ENCODE data around the gene ARVCF.

The ARVCF gene

GRCh38 chr22:19984851-19985811 is 31.5 kb downstream of the ARVCF start:
- no peak for DNase-seq

- no peak for DNase-seq
Observed at GRCh38 chr22:19984201-19984753, 32.3 kb downstream of the ARVCF start.

DNA sequence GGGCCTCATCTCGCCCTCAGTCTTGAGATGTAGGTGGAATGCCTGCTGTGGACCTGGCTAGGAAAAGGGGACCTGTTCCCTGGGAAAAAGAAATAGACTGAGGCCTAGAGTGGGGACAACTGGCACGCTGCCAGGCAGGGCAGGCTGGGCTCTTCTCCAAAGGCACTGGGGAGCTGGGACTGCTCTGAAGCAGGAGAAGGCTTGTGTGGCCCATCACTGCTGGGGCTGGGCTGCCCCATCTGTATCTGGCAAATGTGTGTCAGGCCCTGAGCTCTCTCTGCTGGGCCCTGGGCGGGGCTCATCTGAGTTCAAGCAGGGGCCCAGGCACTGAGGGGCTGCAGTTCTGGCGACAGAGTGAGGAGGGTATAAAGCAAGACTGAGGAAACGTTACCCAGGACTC is 32.9 kb downstream of the ARVCF start:
- no peak for DNase-seq

DNA sequence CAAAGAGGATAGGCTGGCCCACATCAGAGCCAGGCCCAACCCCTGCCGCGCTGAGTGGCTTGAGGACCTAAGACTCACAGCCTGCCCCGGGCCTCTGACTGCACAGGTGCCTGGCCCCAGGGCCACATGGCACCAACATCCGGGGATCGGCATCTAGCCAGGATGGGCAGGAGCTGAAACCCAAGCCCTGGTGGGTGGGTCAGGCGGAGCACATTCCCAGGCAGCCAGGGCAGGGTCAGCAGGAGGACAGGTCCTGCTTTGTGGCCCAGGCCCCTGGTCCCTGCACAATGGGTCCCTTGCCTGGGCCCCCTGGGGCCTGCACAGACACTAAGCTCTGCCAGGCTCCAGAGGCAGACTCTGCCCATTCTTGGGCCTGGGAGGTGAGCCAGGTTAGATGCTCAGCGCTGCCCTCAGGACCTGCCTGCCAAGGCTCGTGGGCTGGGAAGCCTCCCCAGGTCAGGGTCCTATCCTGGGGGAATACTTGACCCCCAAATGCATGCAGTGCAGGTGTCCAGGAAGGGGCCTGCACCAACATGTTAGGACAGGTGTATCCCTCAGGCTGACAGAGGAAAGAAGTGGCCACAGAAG is 33.5 kb downstream of the ARVCF start:
- no peak for DNase-seq

- DNase-seq: no peak
Observed at GRCh38 chr22:19981961-19982920, 34.4 kb downstream of the ARVCF start.

GRCh38 chr22:19981171-19981960 is 35.3 kb downstream of the ARVCF start:
- DNase-seq: no peak

GRCh38 chr22:19980766-19981165 is 35.9 kb downstream of the ARVCF start:
- no peak for DNase-seq

- no peak for DNase-seq
Observed at GRCh38 chr22:19979712-19980493, 36.7 kb downstream of the ARVCF start.

DNA sequence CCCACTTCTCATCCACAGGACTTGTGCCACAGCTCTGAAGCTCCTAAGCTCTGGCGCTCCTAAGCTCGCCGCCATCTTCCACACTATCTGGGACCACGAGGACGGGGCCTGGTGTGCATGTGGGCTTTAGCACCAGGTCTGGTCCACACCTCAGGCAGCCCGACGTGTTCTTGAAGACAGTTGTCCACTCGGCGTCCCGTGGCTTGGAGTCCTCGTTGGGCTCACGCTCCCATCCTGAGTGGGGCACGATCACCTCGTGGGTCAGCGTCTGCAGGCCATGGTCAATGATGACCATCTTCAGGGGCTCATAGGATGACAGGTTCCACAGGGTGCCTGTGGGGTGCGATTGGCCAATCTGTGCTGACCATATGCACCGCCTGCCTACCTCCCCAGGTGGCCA is 37.9 kb downstream of the ARVCF start:
- no peak for DNase-seq

DNA sequence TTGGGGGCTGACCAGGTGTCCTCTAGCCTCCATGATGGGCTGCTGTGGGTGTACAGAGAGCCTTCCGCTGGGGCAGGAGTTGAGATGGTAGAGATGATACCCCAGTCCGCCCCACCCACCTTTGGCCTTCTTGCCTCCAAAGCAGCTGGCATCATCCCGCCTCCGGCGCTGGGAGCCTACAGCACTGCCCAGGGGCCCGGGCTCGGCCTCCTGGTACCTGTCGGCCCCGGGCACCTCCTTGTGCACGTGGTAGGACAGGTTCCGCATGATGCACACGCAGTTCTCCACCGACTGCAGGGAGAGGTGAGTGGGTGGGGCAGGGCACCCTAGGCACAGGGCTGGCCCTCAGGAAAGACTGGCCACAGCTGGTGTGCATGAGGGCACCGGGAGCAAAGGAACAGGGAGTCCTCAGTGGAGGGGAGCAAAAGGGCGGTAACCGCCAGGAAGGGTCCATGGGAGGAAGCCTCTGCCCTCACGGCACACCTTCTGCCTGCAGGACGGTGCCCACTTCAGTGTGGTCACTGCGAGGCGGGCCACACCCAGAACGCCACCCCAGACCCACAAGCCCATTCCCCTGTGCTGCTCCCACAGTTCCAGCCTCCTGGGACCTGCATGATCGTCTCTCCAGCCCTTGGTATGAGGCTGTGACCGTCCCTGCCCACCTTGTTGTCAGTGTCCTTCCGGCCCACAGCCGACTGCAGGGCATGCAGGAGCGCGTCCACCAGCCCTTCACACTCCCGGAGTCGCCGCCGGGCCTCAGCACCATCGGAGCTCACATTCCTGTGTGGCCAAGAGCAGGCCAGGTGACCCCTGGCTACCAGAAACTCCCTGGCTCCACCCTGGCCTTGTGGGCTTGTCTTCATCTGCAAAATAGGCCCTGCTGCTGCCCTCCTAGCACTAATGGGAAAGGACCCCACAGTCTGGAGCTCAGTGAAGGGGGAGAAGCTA is 39.1 kb downstream of the ARVCF start:
- no peak for DNase-seq

DNA sequence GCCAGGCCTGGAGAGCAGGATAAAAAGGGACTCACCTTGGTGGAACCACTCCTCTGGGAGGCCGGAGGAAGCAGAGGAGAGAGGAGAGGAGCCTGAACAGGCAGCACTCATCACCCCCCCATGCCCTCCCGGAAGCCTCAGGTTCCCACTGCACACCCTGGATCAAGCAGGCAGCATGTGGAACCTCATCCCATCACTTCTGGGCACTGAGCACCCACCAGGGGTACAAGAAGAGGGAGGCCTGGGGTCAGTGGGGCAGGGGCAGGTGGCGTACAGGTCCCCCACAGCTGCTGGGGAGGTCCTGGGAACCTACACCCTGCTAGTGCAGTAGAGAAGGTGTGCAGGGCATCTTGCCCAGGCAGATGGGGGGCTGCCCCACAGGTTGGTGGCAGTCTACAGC is 40.0 kb downstream of the ARVCF start:
- DNase-seq: no peak

DNA sequence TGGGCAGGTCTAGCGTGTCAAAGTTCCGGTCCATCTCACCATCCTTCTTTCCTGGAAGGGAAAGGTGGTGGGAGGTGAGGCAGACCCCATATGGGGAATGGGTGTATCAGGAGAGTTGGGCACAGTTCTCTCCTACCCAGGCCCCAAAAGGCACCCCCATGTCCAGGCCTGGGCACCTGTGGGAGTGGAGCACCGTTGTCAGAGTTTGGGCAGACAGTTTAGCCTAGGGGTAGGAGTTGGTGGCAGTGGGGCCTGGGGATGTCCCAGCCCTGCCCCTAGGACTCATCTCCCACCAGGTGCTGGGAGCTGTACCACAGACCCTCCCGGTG is 41.0 kb downstream of the ARVCF start:
- no peak for DNase-seq

DNA sequence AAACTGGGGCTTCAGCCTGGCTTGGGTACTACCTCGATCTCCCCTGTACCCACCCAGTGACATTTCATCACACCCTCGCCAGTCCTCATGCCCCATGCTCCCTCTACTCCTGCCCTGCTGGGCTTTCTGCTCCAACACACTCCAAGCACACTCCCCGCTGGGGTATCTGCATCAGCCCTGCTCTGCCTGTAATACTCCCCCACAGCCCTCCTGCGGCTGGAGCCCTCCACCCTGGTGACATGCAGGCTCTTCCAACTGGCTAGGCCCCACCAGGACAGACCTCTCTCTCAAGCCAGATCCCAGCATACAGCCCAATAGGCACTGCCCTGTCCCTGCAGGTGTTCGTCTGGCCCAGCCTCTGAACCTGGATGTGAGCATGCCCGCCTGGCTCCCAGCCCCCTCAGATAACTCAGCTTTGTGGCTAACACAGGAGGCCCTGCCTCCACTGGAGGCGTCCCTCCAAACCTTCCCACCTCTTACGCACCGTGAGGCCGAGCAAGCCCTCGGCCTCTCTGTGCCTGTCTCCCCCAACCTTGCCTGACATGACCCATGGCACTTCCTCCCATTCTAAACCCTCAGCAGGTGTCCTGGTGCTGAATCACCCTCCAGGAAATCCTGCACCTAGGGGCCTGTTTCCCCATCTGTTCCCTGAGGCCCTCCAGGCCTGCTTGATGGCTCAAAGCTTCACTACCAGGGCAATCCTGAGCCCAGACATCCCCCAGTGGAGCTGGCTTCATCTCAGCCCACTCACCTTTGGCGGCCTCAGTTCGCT is 41.5 kb downstream of the ARVCF start:
- DNase-seq: no peak

GRCh38 chr22:19974268-19974861 is 42.3 kb downstream of the ARVCF start:
- DNase-seq: no peak

DNA sequence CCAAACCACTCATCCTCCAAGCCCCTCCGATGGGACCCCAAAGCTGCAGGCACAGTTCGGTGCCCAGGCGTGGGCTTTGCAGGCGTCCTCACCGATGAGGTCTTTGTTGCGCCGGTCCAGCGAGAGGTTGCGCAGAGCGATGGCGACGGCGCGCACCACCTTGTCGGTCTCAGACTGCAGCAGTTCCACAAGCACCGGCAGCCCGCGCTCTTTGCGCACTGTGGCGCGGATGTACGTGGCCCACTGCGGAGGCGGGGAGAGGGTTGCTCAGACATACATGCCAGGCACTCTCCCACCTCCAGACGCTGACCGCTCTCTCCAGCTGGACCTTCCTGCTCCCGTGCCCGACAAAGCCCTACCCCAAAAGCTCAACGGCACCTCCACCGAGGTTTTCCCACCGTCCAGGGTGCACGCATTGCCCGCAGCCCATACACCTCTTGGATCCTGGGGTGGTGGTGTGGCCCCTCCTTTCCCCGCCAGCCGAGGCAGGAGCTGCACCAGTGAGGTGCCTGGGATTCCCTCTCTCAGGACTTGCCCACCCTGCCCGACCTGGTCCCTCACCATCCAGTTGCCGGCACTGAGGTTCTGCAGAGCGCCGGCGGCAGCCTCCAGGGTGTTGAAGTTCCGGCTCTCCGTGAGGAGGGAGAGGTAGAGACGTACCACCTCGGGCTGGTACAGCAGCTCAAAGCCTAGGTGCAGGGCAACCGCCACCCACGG is 42.9 kb downstream of the ARVCF start:
- no peak for DNase-seq

- no peak for DNase-seq
Observed at GRCh38 chr22:19972652-19973550, 43.7 kb downstream of the ARVCF start.

GRCh38 chr22:19972251-19972650 is 44.4 kb downstream of the ARVCF start:
- no peak for DNase-seq
